ENCODE data around the gene HMCN2. TPM values are rescaled to one million over a fixed set of nuclear protein-coding genes. Genes with fewer than 3 reads are reported as not detected.

HMCN2 gene
- total RNA-seq, 4 donors from 2014 or later = 9.1 to 38.6 (median 12.5) TPM

DNA sequence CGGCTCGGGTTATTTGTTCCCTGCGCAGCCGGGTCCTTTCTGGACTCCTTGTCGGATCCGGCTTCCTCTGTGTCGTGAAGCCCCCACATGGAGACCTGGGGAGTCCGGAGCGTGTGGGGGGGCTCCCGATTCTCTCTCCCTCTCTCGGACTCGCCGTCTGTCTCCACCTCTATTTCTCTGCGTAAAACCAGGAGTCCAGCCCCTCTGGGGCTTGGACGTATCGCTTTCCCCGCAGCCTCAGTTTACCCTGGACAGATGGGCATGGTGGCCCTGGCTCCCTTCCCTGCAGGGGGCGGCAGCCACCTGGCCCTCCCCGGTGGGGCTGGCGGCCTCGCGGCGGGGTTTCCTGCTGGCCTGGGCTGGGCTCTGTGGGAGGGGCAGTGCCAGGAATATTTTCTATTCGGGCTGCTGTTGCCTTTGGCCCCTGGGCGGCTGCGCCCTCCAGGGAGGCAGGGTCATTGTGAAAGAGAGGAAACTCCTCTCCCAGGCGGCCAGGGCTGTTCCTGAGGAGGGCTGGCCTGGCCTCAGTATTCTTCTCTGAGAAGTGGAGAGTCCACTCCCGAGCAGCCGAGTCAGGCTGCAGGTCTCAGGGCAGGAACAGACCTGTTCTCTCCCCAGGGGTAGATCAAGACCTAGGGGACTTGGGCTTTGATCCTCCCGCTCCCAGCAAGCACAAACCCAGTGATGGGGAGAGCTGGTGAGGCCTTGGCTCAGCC lies 179.9 kb downstream of the HMCN2 start:
- Histone ChIP-seq H3K27me3 (peaks cover 0 to 9% (median 0%) of the 10 kb centered on the region in 4 donors), H3K9me3 (peaks cover 0 to 14% (median 8%) of the 10 kb centered on the region in 4 donors), H3K4me3 (peak overlapping the region; percentile 63 to 73 (median 72)), H3K36me3 (no peaks in the 10 kb centered on the region), H3K27ac (replicated peaks in 1 of 4) (peak overlapping the region; percentile 80 to 86 (median 82)), H3K4me1 (peaks cover 51 to 65% (median 59%) of the 10 kb centered on the region in 4 donors)
- WGBS = 24% methylated on average over 20 of the region's 30 CpGs
- intact Hi-C loops (cut with DNase I) = no loop called here
- DNase-seq (ENCODE audit: extremely low spot score) = no peak
- TF ChIP-seq POLR2A (IDR thresholded peaks at IDR 0.05; ENCODE audit: low read depth) = no peak
- TF ChIP-seq POLR2AphosphoS5 (IDR thresholded peaks at IDR 0.05) = peak in 1 of 2 donors; percentile 42

DNA sequence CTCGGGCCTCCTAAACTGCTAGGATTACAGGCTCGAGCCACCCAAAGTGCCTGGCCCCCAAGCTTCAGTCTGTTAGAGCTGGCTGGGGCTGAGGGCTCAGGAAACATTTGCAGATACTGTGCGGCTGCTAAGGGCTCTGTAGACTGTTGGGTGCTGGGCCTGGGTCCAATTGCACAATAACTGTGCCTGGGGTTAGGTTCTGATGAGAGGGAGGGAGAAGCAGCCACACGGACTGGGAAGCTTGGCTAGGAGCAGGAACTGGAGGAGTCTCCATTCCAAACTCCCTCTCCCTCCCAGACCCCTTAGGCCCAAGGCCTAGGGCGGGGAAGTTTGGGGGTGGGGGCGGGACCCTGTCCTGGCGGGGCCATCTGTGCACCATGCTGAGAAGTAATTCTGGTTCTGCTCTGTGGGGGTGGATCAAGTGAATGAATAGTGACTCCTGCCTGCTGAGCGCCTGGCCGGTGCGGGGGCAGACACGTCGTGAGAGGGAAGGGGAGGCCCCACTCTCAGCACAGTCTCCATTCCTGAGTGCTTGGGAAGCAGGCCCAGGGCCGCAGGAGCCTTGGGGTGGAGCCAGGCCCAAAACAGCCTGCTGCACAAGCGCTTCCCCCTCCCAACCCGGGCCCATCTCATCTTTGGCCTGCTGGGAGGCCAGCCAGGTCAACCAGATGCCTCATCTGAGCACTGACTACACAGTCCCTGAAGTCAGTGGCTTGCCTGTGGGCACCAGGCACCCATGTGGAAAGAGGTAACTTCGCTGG lies 180.7 kb downstream of the HMCN2 start:
- H3K9me3 ChIP-seq = peaks cover 0 to 8% (median 4%) of the 10 kb centered on the region in 4 donors
- intact Hi-C loops (cut with DNase I) = no loop called here
- DNase-seq (ENCODE audit: extremely low spot score) = no peak
- peak overlapping the region; percentile 63 to 73 (median 72) for H3K4me3 ChIP-seq
- H3K27ac ChIP-seq (replicated peaks in 1 of 4) = peak overlapping the region; percentile 80 to 86 (median 82)
- 45% methylated on average over 15 of the region's 16 CpGs for WGBS
- peaks cover 0 to 9% (median 0%) of the 10 kb centered on the region in 4 donors for H3K27me3 ChIP-seq
- TF ChIP-seq POLR2AphosphoS5 (IDR thresholded peaks at IDR 0.05) (peak; percentile 43 to 61), POLR2A (IDR thresholded peaks at IDR 0.05; ENCODE audit: low read depth) (no peak)
- H3K36me3 ChIP-seq = no peaks in the 10 kb centered on the region
- H3K4me1 ChIP-seq = peaks cover 60 to 74% (median 67%) of the 10 kb centered on the region in 4 donors

DNA sequence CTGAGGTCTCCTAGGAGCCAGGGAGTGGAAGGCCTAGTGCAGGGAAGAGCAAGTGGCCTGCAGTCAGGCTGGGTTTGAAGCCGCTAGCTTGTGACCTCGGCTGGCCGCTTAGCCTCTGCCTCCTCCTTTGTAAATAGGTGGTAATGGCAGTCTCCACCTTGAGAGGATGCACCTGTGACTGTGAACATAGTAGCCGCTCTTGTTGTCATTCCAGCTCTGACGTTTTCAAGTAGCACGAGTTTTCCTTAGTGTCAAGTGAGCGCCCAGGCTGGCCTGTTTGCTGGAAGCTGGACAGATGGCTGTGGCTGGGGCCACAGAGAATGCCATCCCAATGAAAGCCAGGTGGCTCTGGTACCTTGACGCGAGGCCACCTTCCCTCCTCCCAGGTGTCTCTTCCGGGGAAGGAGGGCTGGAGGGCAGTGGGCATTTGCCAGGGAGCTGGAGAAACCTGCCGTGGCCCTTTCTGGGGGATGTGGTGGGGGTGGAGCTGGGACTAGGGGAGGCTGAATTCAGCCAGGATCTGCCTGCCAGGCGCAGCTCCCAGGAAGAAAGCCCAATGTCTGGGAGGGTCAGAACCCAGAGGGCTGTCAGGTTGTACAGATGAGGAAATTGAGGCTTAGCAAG lies 181.7 kb downstream of the HMCN2 start:
- intact Hi-C loops (cut with DNase I) = no loop called here
- WGBS = 79% methylated on average over 3 of the region's 12 CpGs

DNA sequence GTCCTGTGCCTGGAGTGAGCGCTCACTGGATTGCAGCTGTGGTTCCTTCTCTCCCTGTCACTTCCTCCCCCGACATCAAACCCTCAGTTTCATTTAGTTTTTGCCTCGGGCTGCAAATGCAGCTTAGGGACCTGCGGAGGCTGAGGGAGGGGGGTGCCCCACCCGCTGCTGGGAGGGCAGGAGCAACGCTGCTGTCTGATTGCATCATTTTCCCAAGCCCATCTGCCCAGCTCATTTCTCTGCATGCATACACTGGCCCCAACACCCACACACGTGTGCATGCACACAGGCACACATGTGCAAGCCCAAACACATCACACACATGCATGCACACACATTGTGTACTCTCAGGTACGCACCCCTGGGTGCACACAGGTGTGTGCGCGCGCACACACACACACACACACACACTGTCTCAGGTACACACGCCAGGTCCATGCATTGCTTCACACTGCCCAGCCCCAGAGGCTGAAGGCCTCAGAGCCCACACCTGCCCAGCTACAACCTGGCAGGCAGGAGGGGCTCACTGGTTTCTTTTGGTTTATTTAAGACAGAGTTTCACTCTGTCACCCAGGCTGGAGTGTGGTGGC lies 182.6 kb downstream of the HMCN2 start:
- WGBS = 68% methylated on average over 12 of the region's 12 CpGs
- Histone ChIP-seq H3K4me1 (peaks cover 74 to 92% (median 82%) of the 10 kb centered on the region in 4 donors), H3K9me3 (no peaks in the 10 kb centered on the region), H3K27ac (replicated peaks in 1 of 4) (no peak overlapping the region), H3K27me3 (peaks cover 0 to 9% (median 0%) of the 10 kb centered on the region in 4 donors), H3K4me3 (no peak overlapping the region), H3K36me3 (no peaks in the 10 kb centered on the region)
- TF ChIP-seq POLR2AphosphoS5 (IDR thresholded peaks at IDR 0.05) = no peak
- no peak for TF ChIP-seq POLR2A (IDR thresholded peaks at IDR 0.05; ENCODE audit: low read depth)
- no peak for DNase-seq (ENCODE audit: extremely low spot score)
- intact Hi-C loops (cut with DNase I) = no loop called here

More for the DNA sequence above, 181.7 kb downstream of the HMCN2 start:
- no peak for DNase-seq (ENCODE audit: extremely low spot score)
- H3K4me3 ChIP-seq = no peak overlapping the region
- peak overlapping the region; percentile 80 to 86 (median 82) for H3K27ac ChIP-seq (replicated peaks in 1 of 4)
- no peaks in the 10 kb centered on the region for H3K36me3 ChIP-seq
- peaks cover 70 to 84% (median 78%) of the 10 kb centered on the region in 4 donors for H3K4me1 ChIP-seq
- TF ChIP-seq POLR2AphosphoS5 (IDR thresholded peaks at IDR 0.05) (no peak), POLR2A (IDR thresholded peaks at IDR 0.05; ENCODE audit: low read depth) (no peak), EP300 (IDR thresholded peaks at IDR 0.05) (no peak)
- TF ChIP-seq, protein P1, sequence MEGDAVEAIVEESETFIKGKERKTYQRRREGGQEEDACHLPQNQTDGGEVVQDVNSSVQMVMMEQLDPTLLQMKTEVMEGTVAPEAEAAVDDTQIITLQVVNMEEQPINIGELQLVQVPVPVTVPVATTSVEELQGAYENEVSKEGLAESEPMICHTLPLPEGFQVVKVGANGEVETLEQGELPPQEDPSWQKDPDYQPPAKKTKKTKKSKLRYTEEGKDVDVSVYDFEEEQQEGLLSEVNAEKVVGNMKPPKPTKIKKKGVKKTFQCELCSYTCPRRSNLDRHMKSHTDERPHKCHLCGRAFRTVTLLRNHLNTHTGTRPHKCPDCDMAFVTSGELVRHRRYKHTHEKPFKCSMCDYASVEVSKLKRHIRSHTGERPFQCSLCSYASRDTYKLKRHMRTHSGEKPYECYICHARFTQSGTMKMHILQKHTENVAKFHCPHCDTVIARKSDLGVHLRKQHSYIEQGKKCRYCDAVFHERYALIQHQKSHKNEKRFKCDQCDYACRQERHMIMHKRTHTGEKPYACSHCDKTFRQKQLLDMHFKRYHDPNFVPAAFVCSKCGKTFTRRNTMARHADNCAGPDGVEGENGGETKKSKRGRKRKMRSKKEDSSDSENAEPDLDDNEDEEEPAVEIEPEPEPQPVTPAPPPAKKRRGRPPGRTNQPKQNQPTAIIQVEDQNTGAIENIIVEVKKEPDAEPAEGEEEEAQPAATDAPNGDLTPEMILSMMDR (IDR thresholded peaks at IDR 0.05) = no peak
- peaks cover 0 to 9% (median 0%) of the 10 kb centered on the region in 4 donors for H3K27me3 ChIP-seq
- H3K9me3 ChIP-seq = no peaks in the 10 kb centered on the region

DNA sequence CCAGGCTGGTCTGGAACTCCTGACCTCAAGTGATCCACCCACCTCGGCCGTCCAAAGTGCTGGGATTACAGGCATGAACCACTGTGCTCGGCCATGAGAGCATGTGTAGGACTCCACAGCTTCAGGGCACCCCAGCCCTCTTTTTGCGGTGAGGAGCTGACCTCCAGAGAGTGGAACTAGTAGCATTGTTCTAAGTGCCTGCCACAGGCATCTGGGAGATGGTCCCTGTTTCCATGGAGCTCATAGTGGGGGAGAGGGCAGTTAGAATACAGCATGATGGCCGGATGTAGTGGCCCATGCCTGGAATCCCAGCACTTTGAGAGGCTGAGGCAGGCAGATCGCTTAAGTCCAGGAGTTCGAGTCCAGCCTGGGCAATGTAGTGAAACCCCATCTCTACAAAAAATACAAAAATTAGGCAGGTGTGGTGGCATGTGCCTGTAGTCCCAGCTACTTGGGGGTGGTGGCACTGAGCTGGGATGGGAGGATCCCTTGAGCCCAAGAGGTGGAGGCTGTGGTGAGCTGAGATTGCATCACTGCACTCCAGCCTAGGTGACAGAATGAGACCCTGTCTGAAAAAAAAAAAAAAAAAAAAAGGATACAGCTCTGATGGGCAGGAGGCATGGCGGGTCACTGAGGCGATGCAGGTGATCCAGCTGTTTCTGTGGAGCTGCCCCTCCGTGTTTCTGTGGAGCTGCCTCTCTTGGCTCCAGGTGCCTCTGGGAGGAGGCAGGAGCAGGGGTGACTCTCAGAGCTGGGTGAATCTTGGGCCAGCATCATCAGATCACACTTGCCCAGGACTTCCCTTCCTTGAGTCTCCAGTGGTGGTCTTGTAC lies 183.4 kb downstream of the HMCN2 start:
- no peaks in the 10 kb centered on the region for H3K9me3 ChIP-seq
- no peak for TF ChIP-seq POLR2AphosphoS5 (IDR thresholded peaks at IDR 0.05)
- H3K4me1 ChIP-seq = peaks cover 80 to 98% (median 90%) of the 10 kb centered on the region in 4 donors
- DNase-seq (ENCODE audit: extremely low spot score) = no peak
- peaks cover 0 to 9% (median 0%) of the 10 kb centered on the region in 4 donors for H3K27me3 ChIP-seq
- H3K4me3 ChIP-seq = no peak overlapping the region
- no peak overlapping the region for H3K27ac ChIP-seq (replicated peaks in 1 of 4)
- intact Hi-C loops (cut with DNase I) = no loop called here
- H3K36me3 ChIP-seq = no peaks in the 10 kb centered on the region
- 95% methylated on average over 10 of the region's 10 CpGs for WGBS

Measured in esophagus muscularis mucosa (tissue), 4 donors.